Stomach (tissue), 4 donors: ENCODE results near the gene VPS51.

Experiments
- POLR2A ChIP-seq, 4 donors: fragments of 450-650 bp; IDR thresholded peaks; one replicate each; pipeline ENCODE4 v1.6.1; 2016; ENCODE audit warnings: antibody characterized with exemption in 4 of 4, control low read depth in 2 of 4, mild to moderate bottlenecking in 1 of 4, moderate library complexity in 1 of 4
- POLR2AphosphoS5 ChIP-seq, 3 donors: sonication (generic); formaldehyde crosslinking; IDR thresholded peaks; one replicate each; pipeline ENCODE4 v1.6.1; 2016; ENCODE audit warnings: antibody characterized with exemption in 3 of 3
- TF ChIP-seq, protein P1 (sequence below), 7 experiments: fragments of 450-650 bp in 4 of 7; fragments of 200-600 bp in 3 of 7; sonication (generic) in 3 of 7; IDR thresholded peaks; one replicate each; pipeline ENCODE4 v1.5.1; 2016 to 2019; ENCODE audit warnings: antibody characterized with exemption in 7 of 7, control low read depth in 2 of 7, mild to moderate bottlenecking in 1 of 7

- TF ChIP-seq, protein P1, sequence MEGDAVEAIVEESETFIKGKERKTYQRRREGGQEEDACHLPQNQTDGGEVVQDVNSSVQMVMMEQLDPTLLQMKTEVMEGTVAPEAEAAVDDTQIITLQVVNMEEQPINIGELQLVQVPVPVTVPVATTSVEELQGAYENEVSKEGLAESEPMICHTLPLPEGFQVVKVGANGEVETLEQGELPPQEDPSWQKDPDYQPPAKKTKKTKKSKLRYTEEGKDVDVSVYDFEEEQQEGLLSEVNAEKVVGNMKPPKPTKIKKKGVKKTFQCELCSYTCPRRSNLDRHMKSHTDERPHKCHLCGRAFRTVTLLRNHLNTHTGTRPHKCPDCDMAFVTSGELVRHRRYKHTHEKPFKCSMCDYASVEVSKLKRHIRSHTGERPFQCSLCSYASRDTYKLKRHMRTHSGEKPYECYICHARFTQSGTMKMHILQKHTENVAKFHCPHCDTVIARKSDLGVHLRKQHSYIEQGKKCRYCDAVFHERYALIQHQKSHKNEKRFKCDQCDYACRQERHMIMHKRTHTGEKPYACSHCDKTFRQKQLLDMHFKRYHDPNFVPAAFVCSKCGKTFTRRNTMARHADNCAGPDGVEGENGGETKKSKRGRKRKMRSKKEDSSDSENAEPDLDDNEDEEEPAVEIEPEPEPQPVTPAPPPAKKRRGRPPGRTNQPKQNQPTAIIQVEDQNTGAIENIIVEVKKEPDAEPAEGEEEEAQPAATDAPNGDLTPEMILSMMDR (IDR thresholded peaks at IDR 0.05) = no peak
- TF ChIP-seq POLR2AphosphoS5 (IDR thresholded peaks at IDR 0.05) = no peak
- TF ChIP-seq POLR2A (IDR thresholded peaks at IDR 0.05) = no peak
These were observed 22.3 kb downstream of the VPS51 start for GRCh38 chr11:65118097-65118837.
